Subcutaneous preadipocyte (primary cell): Measurements from ENCODE around the gene POP4. TPM values are rescaled to one million over a fixed set of nuclear protein-coding genes. Genes with fewer than 3 reads are reported as not detected.

Experiments used
- total RNA-seq: library from RNA; depleted of rRNA; stranded (reverse); fragments of >200 nt; gene quantifications from 2 replicates; pipeline ENCODE4 v1.2.3, GENCODE V29; 2012

The POP4 gene
- total RNA-seq, result 75.5 and 89.7 TPM in 2 replicates

DNA sequence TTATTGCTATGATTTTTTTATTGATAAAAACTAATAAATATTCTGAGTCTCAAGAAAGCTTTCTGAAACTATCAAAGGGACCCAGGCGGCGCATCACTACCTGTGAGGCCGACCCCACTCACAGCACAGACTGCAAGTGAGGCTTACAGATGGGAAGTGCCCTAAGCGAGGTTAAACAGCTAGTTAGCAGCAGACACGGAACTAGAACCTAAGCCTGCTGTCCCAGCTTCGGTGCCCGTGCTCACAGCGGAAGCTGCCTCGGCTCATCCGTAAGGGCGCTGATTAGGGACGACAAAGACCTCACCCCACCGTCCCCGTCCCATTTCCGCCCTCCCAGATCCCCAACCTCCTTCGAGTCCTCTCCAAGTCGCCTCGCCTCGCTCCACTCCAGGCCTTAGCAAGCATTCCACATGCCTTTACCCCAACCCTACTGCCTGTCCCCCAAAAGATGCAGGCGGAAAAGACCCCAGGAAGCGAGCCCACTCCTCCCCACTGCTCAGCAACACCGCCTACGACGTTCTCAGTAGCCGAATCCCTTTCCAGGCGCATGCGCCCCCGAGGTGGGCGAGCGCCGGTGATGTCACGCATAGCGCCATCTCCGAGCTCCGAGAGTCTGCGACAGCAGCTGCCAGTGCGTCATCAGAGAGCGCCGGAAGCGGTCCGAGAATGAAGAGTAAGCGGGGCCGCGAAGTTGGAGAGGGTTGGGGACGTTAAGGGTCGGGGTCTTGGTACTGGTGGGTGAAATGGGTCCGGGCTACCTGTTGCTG is at the start of gene POP4:
TSS of gene POP4 (plus strand) at position 631 of the 767 bp plus-strand sequence. CDS start at position 667, 36 bp downstream.

DNA sequence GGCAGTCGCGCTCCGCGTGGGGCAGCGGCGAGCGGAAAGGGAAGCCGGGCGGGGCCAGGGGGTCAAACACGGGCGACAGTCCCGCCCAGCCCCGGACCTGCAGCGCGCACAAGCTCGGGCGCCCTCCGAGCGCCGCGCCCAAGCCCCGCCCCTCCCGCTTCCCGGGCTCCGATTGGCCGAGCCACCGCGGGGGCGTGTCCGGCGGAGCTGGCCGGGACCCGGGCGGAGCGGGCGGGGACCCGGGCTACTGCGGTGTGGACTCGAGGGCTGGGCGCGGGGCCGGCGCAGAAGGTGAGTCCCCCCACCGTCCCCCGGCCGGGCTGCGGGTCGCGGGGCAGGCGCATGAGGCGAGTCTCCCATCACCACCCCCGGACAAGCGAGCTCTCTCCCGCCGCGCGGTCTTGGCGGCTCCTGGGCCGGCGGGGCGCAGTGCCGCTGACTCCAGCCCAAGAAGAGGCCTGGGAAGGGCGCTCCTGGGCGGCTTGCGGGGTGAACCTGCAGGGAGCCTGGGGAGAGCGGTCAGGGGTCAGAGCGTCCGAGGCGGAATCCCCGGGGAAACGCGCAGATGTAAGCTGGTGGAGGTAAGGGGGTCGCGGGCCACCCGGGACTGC is 59.2 kb downstream of the POP4 start, which contains the start of gene PLEKHF1:
TSS of gene PLEKHF1 (plus strand) at position 247 of the 611 bp plus-strand sequence. CDS start 8,379 bp downstream, outside the sequence.

Other genes starting within 250 kb of the POP4 start
- not detected in 2 replicates for gene VSTM2B, start 80.3 kb upstream of the POP4 start, total RNA-seq
- gene PLEKHF1, start 59.2 kb downstream of the POP4 start, total RNA-seq, result 25.6 and 39.7 TPM in 2 replicates
- gene C19orf12, start 109.0 kb downstream of the POP4 start, total RNA-seq, result 19.1 and 20.3 TPM in 2 replicates
- gene CCNE1, start 205.7 kb downstream of the POP4 start, total RNA-seq, result 4.8 and 4.9 TPM in 2 replicates